HL-60/S4 treated with retinoic acid at 250 ng/mL for 4 days and 3 days (cell line): ENCODE measurements around the gene APBB2.

Source experiments
- in situ Hi-C: fragments of 300-500 bp; cut with MboI; formaldehyde crosslinking; loops from 2 replicates; pipeline ENCODE4 v1.7.0; 2022; ENCODE audit warnings: low sequenced_read_pairs

The APBB2 gene

DNA sequence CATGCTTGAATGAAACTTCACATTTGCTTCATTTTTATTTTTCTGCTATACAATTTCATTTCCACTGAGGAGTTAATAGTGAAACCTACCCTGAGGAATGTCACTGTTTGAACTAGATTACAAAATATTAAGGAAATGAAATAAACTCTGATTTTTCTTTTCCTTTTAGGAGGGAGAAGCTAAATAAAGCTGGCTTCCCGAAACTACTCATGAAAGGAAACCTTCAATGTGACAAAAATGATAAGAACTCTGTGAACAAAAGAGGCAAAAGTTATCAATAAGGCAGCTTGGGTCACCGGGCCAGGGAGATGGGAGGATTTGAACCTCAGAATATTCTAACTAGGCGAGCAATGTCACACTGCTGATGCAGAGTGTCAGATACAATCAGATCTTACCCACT is 185.2 kb downstream of the APBB2 start:
- in situ Hi-C loops, result no loop called here

DNA sequence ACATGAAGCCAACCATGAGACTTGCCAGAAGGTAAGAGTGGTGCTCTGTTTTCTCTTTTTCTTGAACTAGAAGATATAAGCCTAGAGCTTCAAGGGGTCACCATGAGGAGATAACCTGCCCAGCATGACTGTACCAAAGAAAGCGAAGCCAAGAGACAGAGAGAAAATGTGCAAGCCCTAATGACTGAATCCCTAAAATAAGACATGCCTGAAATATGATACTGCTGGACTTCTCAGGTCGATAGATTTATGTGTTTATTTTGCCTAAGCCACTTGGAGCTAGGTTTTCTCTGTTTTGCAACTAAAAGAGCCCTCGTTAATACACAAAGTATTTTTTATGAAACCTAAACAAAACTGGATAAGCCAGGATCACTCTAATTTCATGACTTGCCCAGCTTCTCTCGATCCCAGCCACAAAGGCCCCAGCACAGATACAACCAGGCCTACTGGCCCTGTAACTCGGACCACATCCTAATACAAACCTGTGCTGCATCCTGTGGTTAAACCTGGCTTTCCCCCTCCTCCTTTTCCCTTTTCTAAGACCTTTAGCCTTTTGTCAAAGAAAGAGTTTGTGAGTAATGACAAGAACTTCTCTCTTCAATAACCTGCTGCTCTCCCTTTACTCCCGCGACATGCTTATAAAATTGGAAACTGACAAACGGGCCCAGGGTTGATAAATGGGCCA is 185.8 kb downstream of the APBB2 start:
- in situ Hi-C loops, result no loop called here

DNA sequence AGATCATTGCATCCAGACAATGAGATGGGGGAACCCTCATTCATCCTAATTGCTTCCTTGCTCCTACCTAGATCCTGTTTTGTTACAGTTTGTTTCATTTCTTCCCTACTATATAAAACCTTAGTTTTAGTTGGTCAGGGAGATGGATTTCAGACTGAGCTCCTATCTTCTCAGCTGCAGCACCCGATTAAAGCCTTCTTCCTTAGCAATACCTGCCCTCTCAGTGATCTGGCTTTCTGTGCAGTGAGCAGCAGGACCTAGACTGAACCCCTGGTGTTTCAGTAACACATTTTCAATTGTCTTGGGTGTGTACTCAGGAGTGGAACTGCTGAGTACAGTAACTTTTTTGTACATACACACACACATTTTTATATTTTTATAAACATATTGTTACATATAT is 187.4 kb downstream of the APBB2 start:
- in situ Hi-C loops, result no loop called here

DNA sequence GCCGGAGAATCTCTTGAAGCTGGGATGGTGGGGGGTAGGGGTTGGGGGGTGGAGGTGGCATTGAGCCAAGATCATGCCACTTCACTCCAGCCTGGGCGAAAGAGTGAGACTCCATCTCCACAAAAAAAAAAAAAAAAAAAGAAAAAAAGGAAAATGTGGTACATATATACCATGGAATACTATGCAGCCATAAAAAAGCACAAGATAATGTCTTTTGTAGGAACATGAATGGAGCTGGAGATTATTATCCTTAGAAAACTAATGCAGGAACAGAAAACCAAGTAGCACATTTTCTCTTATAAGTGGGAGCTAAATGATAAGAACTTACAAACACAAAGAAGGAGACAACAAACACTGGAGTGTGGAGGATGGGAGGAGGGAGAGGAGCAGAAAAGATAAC is 188.5 kb downstream of the APBB2 start:
- in situ Hi-C loops, result no loop called here

DNA sequence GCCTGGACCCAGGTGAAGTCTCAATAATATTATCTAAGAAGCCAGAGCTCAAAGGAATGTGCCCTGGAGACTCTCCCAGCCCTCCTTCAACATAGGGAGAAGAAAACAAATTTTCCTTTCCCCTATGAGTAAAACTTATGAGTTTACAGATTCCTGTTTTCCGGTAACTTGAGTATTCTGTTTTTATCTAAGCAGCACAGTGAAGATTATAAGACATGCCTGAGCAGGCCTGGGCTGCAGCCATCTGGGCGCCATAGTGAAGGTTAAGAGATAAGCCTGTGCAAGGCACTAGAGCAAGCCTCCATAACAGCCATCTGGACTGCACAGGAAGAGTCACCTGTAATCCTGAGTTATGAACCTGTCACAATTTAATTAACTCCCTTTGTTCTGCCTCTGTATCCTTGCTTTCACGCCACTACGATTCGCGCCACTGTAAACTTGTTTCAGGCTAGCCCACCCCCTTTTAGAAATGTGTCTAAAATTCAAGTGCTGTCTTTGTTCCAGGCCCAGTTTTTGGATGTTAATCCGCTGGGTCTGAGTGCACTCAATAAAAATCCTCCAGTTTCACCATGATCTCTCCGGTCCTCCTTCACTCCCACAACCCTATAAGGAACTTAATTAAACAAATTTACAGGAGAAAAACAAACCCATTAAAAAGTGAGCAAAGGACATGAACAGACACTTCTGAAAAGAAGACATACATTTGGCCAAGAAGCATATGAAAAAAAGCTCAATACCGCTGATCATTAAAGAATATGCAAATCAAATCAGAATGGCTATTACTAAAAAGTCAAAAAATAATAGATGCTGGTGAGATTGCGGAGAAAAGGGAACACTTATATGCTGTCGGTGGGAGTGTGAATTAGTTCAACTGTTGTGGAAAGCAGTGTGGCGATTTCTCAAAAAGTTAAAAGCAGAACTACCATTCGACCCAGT is 189.5 kb downstream of the APBB2 start:
- in situ Hi-C loops, result no loop called here

DNA sequence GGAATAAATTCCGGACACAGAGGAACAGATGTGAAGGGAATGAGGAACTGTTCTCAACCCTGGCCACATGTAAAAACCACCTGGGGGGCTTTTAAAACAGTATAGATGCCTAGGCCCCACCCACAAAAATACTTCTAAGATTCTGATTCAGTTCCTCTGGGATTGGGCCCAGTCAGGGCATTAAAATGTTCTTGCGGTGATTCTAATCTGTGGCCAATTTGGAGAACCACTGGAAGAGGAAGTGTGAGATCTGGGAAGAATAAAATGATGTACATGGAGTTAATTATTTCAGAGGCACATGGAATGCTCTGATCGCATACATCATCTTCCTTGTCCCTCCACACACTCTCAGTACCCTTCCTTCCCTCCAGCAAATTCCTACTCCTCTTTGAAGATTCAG is 192.2 kb downstream of the APBB2 start:
- in situ Hi-C loops, result no loop called here

DNA sequence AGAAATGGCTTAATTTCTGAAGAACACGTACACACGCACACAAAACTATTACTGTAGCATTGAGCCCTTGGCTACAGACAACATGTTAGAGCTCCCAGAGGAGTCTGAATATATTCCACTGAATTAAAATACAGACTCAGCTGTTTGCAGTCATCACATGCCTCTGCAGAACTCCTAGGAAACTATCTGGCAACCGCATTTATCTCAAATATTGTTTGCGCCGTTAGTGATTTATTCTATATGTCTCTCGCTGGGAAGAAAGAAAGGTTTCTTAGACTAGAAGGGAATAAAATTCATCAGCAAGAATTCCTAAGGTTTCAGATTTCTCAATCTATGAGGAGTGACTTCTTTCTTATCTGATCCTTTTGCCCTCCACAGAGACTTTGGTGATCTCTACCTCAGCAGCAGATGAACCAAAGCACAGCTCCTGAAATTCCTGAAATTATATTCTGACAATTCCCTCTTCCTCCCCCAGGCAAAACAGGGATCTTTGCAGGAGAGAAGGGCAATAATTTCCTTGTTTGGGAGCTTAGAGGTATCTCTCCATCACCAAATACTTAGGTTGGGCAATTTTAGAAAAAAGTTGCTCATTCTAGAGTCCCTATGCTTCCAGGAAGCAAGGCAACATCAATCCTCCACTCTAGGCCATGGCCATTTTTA is 199.2 kb downstream of the APBB2 start:
- in situ Hi-C loops, result no loop called here

DNA sequence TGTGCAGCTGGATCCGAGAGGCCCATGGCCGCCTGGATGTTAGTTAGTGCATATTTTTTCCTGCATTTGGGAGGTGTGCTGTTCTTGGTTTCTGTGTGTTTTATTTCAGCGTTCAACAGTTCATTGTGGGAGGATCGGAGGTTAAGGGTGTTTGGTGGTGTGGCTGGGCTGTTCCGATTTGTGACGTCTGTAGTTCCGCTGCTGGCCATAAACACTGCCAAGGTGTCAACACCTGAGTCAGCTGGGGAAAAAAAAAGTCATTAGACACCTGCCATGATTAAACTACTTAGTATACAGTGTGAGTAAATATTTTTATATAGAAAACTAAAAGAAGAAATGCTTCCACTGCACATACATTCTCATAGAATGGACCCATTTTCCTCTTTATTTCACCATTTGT is 200.2 kb downstream of the APBB2 start:
- in situ Hi-C loops, result no loop called here

DNA sequence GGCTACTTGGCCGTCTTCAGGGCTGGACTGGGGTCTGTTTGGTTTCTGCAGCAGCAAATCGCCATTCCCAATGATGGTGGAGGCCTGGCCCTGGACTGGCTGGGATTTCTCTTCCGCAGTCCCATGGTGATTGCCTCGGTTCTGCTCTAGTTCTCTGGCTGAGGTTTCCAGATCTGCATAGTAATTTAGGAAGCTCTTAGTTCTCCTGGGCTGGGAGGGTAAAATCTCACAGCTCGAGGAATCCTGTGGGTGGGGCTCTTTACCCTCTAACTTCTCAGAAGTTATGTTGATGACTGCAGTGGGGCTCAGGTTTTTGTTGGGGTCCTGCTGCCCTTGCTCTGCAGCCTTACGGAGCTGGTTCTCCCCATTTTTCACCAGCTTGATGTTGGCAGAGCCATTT is 200.6 kb downstream of the APBB2 start:
- in situ Hi-C loops, result no loop called here

DNA sequence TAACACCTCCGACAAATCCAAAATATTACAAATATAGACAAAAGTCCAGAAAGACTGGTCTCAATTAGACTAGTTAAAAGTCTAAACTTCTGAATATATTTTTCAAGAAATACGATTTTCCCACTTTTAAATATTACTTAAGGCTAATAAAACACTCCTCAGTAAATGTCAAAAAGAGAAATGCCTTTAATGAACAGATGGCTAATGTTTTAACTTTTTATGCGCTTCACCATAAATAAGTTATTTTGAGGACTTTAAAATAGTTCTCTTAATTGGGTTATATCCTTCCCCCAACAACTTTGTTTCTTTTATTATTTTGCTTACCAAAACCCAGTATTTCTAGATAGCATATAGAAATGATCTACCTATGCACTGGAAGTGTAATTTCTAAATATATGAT is 201.4 kb downstream of the APBB2 start:
- in situ Hi-C loops, result no loop called here

DNA sequence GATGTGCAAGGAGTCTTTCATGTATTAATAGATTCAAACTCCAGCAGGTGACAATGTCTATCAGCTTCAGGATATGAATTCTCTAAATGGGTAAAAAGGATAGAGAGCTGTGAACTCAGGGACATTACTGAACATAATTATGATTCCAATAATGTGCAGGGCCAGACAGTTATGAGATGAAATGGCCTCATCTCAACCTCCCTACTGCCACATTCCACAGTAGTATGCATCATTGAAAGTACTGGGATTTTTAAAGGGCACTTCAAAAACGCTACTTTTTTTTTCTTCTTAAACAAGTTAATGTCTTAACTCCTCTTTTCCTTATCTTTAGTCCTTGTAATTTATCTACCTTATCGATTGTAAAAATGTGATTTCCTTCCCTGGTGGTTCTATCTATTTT is 202.0 kb downstream of the APBB2 start:
- in situ Hi-C loops, result no loop called here

DNA sequence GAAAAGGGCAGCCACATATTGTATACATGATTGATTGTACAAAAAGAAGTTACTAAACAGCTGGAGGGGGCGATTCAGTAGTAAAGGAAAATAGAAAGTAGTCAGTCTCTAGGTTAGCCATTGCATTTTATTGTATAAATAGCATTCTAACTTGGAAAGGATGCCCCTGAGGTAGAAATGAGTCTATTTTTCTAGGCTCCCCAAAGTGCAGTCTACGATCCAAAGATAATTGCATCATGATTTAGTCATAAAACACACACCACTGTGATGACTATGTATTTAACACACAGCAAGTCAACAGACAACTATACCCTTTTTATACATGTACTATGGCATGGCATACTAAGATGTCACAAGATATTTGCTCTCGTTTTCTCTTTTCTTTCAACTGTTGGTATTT is 204.9 kb downstream of the APBB2 start:
- in situ Hi-C loops, result no loop called here

DNA sequence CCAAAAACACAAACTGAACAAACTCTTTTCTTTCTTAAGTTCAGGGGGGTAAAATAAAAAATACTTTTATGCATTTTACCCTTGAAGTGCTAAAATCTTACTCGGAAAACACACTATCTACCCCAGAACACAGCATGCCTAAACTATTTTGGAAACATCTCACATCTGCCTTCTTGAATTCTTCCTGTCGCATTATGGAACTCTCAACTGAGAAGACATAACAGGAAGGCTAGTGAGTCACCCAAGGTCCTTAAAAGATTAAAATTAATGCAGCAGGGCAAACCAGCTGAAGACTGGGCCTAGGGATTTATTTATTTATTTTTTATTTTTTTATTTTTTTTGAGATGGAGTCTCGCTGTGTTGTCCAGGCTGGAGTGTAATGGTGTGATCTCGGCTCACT is 208.2 kb downstream of the APBB2 start:
- in situ Hi-C loops, result no loop called here

DNA sequence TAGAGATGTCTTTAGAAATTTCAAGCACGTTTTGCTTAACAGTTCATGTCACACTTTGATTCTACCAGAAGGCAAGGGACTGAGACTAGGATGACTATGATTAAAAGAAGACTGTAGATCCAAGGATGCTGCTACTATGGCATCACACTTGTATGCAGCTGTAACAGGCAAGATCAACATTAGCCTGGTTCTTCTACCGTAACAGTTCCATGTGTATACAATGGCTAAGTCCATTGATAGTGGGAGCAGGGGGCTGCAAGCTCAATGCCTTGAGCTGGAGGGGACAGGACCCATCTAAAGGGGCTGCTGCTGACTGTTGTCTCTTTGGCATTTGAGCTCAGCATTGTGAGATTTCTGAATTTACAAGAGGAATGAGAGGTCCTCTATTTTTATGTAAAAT is 212.0 kb downstream of the APBB2 start:
- in situ Hi-C loops, result no loop called here

DNA sequence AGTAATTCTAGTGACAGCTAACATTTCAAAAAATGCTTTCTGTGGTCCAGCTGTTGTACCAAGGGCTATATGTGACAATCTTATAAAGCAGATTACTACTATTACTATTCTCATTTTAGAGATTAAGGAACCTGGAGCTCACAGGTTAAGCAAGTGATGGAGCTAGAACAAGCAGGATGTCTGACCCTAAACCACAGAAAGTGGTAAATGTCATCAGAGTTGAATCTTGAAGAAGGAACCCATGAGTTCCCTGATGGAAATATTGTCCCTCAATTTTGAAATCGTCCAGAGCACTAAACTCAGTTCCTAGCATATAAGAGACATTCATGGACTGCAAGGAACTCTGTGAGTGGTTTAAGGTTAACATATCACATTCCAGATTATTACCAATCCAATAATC is 214.0 kb downstream of the APBB2 start:
- in situ Hi-C loops, result no loop called here

DNA sequence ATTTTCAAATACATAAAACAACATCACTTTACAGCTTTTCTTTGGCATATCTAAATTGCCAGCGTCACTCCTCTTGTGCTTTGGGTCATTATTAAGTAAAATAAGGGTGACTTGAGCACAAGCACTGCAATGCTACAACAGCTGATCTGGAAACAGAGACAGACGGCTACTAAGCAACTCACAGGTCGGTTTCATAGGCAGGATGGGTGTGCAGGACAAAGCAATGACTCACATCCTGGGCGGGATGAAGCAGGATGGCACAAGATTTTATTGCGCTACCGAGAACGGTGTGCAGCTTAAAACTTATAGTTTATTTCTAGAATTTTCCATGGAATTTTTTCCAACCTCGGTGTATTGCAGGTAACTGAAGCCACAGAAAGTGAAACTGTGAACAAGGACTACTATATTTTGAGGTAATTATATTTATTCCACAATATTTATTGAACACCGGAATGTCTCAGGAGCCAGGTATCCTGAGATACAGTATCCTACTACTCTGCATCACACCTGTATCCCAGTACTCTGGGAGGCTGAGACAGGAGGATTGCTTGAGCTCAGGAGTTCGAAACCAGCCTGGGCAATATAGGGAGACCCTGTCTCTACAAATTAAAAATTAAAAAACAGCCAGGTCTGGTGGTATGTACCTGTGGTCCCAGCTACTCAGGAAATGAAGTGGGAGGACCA is 215.5 kb downstream of the APBB2 start:
- in situ Hi-C loops, result loop anchor here (25.0 kb wide), 1 partner anchor 213 kb away; the partner anchor contains the start of gene APBB2

DNA sequence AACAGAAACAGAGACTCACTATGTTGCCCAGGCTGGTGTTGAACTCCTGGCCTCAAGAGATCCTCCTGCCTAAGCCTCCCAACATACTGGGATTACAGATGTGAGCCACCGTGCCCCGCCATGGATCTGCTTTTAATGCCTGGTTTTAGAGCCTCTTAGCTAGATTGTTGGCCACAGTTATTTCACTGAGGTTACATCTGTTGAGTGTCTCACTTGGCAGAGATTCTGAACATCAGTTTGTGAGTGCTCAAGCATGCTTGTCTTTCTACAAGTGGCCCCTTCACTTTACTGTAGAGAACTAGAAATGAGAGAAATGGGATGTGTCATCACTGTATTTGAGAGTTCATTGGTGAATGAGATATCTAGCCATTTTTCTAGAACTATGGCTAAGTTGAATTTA is 218.5 kb downstream of the APBB2 start:
- in situ Hi-C loops, result loop anchor here (25.0 kb wide), 1 partner anchor 216 kb away; the partner anchor contains the start of gene APBB2

DNA sequence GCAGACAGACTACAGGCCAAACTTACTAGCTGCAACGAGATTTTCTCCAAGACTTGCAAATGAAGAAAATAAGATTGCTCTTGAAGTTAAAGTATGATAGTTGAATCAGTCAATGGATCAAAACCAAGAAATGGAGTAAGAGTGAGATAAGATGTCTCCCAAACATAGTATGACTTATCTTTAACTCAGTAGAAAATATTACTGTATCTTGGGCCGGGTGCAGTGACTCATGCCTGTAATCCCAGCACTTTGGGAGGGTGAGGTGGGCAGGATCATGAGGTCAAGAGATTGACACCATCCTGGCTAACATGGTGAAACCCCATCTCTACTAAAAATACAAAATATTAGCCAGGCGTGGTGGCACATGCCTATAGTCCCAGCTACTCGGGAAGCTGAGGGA is 220.0 kb downstream of the APBB2 start:
- in situ Hi-C loops, result loop anchor here (25.0 kb wide), 1 partner anchor 218 kb away; the partner anchor contains the start of gene APBB2

DNA sequence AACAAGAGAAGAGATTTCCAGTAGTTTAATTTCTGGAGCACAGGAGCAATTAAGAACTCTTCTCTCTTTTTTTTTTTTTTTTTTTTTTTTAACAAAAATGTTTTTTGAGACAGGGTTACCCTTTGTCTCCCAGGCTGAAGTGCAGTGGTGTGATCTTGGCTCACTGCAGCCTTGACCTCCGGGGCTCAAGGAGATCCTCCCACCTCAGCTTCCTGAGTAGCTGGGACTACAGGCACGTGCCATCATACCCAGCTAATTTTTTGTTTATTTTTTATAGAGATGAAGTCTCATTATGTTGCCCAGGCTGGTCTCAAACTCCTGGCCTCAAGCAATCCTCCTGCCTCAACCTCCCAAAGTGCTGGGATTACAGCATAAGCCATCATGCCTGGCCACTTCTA is 221.0 kb downstream of the APBB2 start:
- in situ Hi-C loops, result loop anchor here (25.0 kb wide), 1 partner anchor 219 kb away; the partner anchor contains the start of gene APBB2

DNA sequence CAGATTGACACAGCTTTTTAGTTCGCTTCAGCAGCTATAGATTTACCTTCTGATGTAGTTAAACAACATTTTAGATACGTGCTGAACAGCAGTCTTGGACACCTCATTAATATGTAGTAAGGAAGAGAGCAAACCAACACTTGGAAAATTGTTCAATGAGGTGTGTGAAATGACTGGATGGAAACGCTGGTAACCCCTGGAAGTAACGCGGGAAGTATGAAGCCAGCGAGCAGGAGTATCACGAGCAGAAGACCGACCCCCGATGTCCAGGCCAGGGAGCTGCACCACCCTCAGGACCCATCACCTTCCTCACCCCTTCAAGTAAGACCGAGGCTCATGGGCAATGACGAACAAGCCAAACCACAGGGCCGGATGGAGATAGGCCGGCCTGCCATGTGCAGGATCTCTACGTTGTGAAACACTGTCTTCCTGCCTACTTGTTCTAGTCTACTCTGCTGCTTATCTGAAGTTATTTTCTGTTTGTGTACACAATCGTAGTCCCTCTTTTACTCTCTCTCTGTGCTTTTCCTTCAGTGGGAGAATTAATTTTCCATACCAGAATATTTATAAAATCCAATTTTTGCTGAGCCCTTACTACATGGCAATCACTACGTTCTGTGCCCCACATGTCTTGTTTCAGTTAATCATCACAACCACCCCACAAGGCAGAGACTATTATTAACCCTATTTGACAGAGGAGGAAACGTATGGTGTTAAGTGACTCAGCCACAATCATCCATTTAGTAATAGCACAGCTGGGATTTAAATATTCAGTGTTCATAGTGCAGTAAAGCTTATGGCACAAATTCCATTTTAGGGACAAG is 221.7 kb downstream of the APBB2 start:
- in situ Hi-C loops, result loop anchor here (25.0 kb wide), 1 partner anchor 220 kb away; the partner anchor contains the start of gene APBB2
